Neural cell (in vitro differentiated cells): ENCODE results near the gene UCK1. TPM values are rescaled to one million over a fixed set of nuclear protein-coding genes. Genes with fewer than 3 reads are reported as not detected.
"Not testable (repeated sequence)": the region's sequence is repeated elsewhere in the genome, so short reads cannot be mapped to it uniquely, and the experiment has no call there.

Experiments
- H2AFZ ChIP-seq: fragments of 200-600, 300-800 bp; sonication (generic), shearing (Covaris generic); 2 replicates; pipeline ENCODE4 v1.6.0; 2014; ENCODE audit warnings: low read depth, mild to moderate bottlenecking, antibody characterized with exemption, low read length, moderate library complexity
- H3F3A ChIP-seq: fragments of 200-600 bp; shearing (Covaris generic); 2 replicates; pipeline ENCODE4 v1.6.1; 2016; ENCODE audit warnings: mild to moderate bottlenecking, moderate library complexity, mixed read lengths, antibody characterized with exemption, low read length; ENCODE audit not compliant: insufficient read depth, poor library complexity, severe bottlenecking
- H3K27ac ChIP-seq: fragments of 200-600, 300-800 bp; sonication (generic), shearing (Covaris generic); 2 replicates; pipeline ENCODE4 v1.5.1; 2014; ENCODE audit warnings: mild to moderate bottlenecking, low read length, moderate library complexity
- H3K27me3 ChIP-seq: fragments of 300-800, 200-600 bp; sonication (generic), shearing (Covaris generic); 2 replicates; pipeline ENCODE4 v1.6.0; 2014; ENCODE audit warnings: mild to moderate bottlenecking, low read depth, low read length, moderate library complexity; ENCODE audit not compliant: insufficient read depth
- H3K36me3 ChIP-seq: fragments of 300-800, 200-600 bp; sonication (generic), shearing (Covaris generic); 2 replicates; pipeline ENCODE4 v1.5.1; 2014; ENCODE audit warnings: mild to moderate bottlenecking, antibody characterized with exemption, low read length, moderate library complexity; ENCODE audit not compliant: insufficient read depth
- H3K4me2 ChIP-seq: fragments of 300-800, 200-600 bp; sonication (generic), shearing (Covaris generic); 2 replicates; pipeline ENCODE4 v1.6.0; 2014; ENCODE audit warnings: mild to moderate bottlenecking, low read length
- H3K4me3 ChIP-seq: fragments of 300-800, 200-600 bp; sonication (generic), shearing (Covaris generic); 2 replicates; pipeline ENCODE4 v1.5.1; 2014; ENCODE audit warnings: mild to moderate bottlenecking, low read length, moderate library complexity
- H3K79me2 ChIP-seq: fragments of 200-600 bp; shearing (Covaris generic); replicated peaks from 2 replicates; pipeline ENCODE4 v1.6.0; 2014; ENCODE audit warnings: mild to moderate bottlenecking, low read length, moderate library complexity; ENCODE audit not compliant: insufficient read depth
- H3K9ac ChIP-seq: fragments of 300-800, 200-600 bp; sonication (generic), shearing (Covaris generic); 2 replicates; pipeline ENCODE4 v1.6.1; 2016; ENCODE audit warnings: mild to moderate bottlenecking, low read length, mixed read lengths
- H3K9me2 ChIP-seq: fragments of 200-600 bp; shearing (Covaris generic); 2 replicates; pipeline ENCODE4 v1.6.1; 2016; ENCODE audit warnings: mild to moderate bottlenecking, low read length, mixed read lengths; ENCODE audit not compliant: insufficient read depth
- H3K9me3 ChIP-seq: fragments of 200-600, 300-800 bp; sonication (generic), shearing (Covaris generic); 2 replicates; pipeline ENCODE4 v1.6.1; 2016; ENCODE audit warnings: mild to moderate bottlenecking, mixed run types, low read length, moderate library complexity, mixed read lengths
- H4K20me1 ChIP-seq: fragments of 200-600 bp; shearing (Covaris generic); 2 replicates; pipeline ENCODE4 v1.6.1; 2016; ENCODE audit warnings: mild to moderate bottlenecking, mixed run types; ENCODE audit not compliant: insufficient read depth
- CTCF ChIP-seq: fragments of 450-650 bp; IDR thresholded peaks from 2 replicates; pipeline ENCODE4 v1.5.1; 2014; ENCODE audit warnings: antibody characterized with exemption, mild to moderate bottlenecking, moderate library complexity; ENCODE audit not compliant: poor library complexity, severe bottlenecking
- EP300 ChIP-seq: fragments of 450-650 bp; conservative IDR thresholded peaks from 2 replicates; pipeline ENCODE4 v1.6.1; 2014; ENCODE audit warnings: antibody characterized with exemption, mild to moderate bottlenecking, moderate library complexity; ENCODE audit not compliant: poor library complexity, severe bottlenecking
- EZH2 ChIP-seq: fragments of 200-600, 300-800 bp; shearing (Covaris generic), sonication (generic); IDR thresholded peaks from 2 replicates; pipeline ENCODE4 v1.6.1; 2014; ENCODE audit warnings: antibody characterized with exemption, low read length, borderline replicate concordance, mild to moderate bottlenecking; ENCODE audit not compliant: insufficient read depth, poor library complexity, severe bottlenecking
- MXI1 ChIP-seq: fragments of 450-650 bp; conservative IDR thresholded peaks from 2 replicates; pipeline ENCODE4 v1.6.1; 2014; ENCODE audit warnings: antibody characterized with exemption, mild to moderate bottlenecking; ENCODE audit not compliant: poor library complexity, severe bottlenecking
- POLR2AphosphoS5 ChIP-seq: IDR thresholded peaks from 2 replicates; pipeline ENCODE4 v1.6.1; 2012
- RAD21 ChIP-seq: fragments of 450-650 bp; conservative IDR thresholded peaks from 2 replicates; pipeline ENCODE4 v1.6.1; 2014; ENCODE audit warnings: antibody characterized with exemption, mild to moderate bottlenecking, moderate library complexity
- REST ChIP-seq: IDR thresholded peaks from 2 replicates; pipeline ENCODE4 v1.6.1; 2012; ENCODE audit warnings: borderline replicate concordance
- SMC3 ChIP-seq: fragments of 450-650 bp; conservative IDR thresholded peaks from 2 replicates; pipeline ENCODE4 v1.6.1; 2014; ENCODE audit warnings: antibody characterized with exemption, mild to moderate bottlenecking, moderate library complexity; ENCODE audit not compliant: poor library complexity
- TAF1 ChIP-seq: IDR thresholded peaks from 2 replicates; pipeline ENCODE4 v1.6.1; 2012; ENCODE audit warnings: low read depth
- polyA plus RNA-seq: library from polyadenylated mRNA; depleted of rRNA; stranded (reverse); fragments of >200 nt; gene quantifications from 2 replicates; pipeline ENCODE4 v1.2.3, GENCODE V29; 2014

Gene UCK1
- polyA plus RNA-seq, 1 donor from 2014 or later = 45.9 TPM

GRCh38 chr9:131516100-131516499 is 15.0 kb downstream of the UCK1 start:
- Histone ChIP-seq H3F3A (no peaks in the 10 kb centered on the region), H3K4me2 (no peak overlapping the region), H3K27ac (no peak overlapping the region), H3K9me3 (no peaks in the 10 kb centered on the region), H3K27me3 (no peaks in the 10 kb centered on the region), H3K9me2 (no peaks in the 10 kb centered on the region), H3K9ac (no peak overlapping the region), H3K4me3 (no peak overlapping the region), H3K36me3 (peaks cover 11% of the 10 kb centered on the region), H2AFZ (no peak overlapping the region), H4K20me1 (no peaks in the 10 kb centered on the region), H3K79me2 (no peaks in the 10 kb centered on the region)
- TF ChIP-seq MXI1 (no peak), POLR2AphosphoS5 (no peak), EP300 (no peak), TAF1 (no peak), RAD21 (no peak), EZH2 (no peak), CTCF (no peak), SMC3 (no peak), REST (no peak)

DNA sequence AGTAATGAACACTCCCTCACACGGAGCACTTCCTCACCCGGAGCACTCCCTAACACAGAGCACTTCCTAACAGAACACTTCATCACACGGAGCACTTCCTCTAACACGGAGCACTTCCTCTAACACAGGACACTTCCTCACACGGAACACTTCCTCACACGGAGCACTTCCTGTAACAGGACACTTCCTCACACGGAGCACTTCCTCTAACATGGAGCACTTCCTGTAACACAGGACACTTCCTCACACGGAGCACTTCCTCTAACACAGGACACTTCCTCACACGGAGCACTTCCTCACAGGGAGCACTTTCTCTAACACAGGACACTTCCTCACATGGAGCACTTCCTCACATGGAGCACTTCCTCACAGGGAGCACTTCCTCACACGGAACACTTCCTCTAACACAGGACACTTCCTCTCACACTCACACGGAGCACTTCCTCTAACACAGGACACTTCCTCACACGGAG is 15.5 kb downstream of the UCK1 start:
- not testable (repeated sequence) for H3K9ac ChIP-seq, H3K9me2 ChIP-seq, H3K79me2 ChIP-seq, H3K4me3 ChIP-seq, H2AFZ ChIP-seq, H3F3A ChIP-seq, H3K4me2 ChIP-seq, H4K20me1 ChIP-seq, H3K27me3 ChIP-seq, H3K9me3 ChIP-seq, H3K27ac ChIP-seq
- peaks cover 11% of the 10 kb centered on the region for H3K36me3 ChIP-seq

DNA sequence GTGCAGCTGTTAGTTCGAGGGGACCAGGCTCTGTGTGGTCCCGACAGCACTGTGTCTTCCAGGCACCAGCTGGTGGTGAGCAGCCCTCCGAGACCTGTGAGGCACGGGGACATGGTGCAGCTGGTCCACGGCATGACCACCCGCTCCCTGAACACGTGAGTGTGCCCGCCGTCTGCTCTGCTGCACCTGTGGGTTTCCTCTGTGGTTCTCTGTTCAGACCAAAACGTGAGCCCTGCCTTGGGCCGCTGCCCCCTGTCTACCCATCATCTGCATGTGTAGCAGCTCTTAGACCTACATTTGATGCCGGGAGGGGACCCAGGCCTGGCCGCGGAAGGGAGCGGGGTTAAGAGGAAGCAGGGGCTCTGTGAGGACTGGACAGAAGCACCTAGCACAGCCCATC is 17.9 kb downstream of the UCK1 start:
- H3K9ac ChIP-seq = no peak overlapping the region
- H3K4me2 ChIP-seq = no peak overlapping the region
- H3K27ac ChIP-seq = no peak overlapping the region
- H3K4me3 ChIP-seq = no peak overlapping the region
- TF ChIP-seq RAD21 = no peak
- TF ChIP-seq EZH2 = no peak
- TF ChIP-seq REST = no peak
- no peak for TF ChIP-seq TAF1
- no peaks in the 10 kb centered on the region for H3K9me2 ChIP-seq
- no peaks in the 10 kb centered on the region for H4K20me1 ChIP-seq
- peaks cover 11% of the 10 kb centered on the region for H3K36me3 ChIP-seq
- H3K79me2 ChIP-seq = no peaks in the 10 kb centered on the region
- H3K9me3 ChIP-seq = no peaks in the 10 kb centered on the region
- H2AFZ ChIP-seq = no peak overlapping the region
- H3F3A ChIP-seq = no peaks in the 10 kb centered on the region
- H3K27me3 ChIP-seq = no peaks in the 10 kb centered on the region
